ENCODE data around the gene DLG2. TPM values are rescaled to one million over a fixed set of nuclear protein-coding genes. Genes with fewer than 3 reads are reported as not detected.

Gene DLG2
- total and polyA plus RNA-seq, 3 experiments from 2014 or later, result 0.81 to 1.5 (median 1.3) TPM

GRCh38 chr11:85098996-85099395 lies 528.1 kb downstream of the DLG2 start:
- Mint-ChIP-seq H3K27me3 (no peaks in the 10 kb centered on the region), H3K9me3 (peaks cover 20 to 59% (median 32%) of the 10 kb centered on the region in 5 donors), H3K4me3 (no peak overlapping the region), H3K36me3 (peaks cover 0 to 4% (median 0%) of the 10 kb centered on the region in 3 donors), H3K27ac (no peak overlapping the region), H3K4me1 (no peaks in the 10 kb centered on the region)
- Histone ChIP-seq H3K27ac (ENCODE audit: low read depth, low read length) (no peak overlapping the region), H3K4me3 (ENCODE audit: low read length) (no peak overlapping the region), H3K9me3 (ENCODE audit: low read length) (no peaks in the 10 kb centered on the region), H3K36me3 (ENCODE audit: insufficient read depth, low read length) (no peaks in the 10 kb centered on the region), H3K27me3 (ENCODE audit: insufficient read depth, low read length, poor library complexity, severe bottlenecking) (no peaks in the 10 kb centered on the region), H3K4me1 (ENCODE audit: insufficient read depth, low read length) (no peaks in the 10 kb centered on the region)
- CTCF ChIA-PET, result no interaction called here
- DNase-seq, result no peak
- POLR2A ChIA-PET, result no interaction called here

GRCh38 chr11:85096939-85097338 lies 530.2 kb downstream of the DLG2 start:
- CTCF ChIA-PET, result no interaction called here

GRCh38 chr11:85095239-85095638 lies 531.9 kb downstream of the DLG2 start:
- Histone ChIP-seq H3K27ac (ENCODE audit: low read depth, low read length) (no peak overlapping the region), H3K27me3 (ENCODE audit: insufficient read depth, low read length, poor library complexity, severe bottlenecking) (no peaks in the 10 kb centered on the region), H3K36me3 (ENCODE audit: insufficient read depth, low read length) (no peaks in the 10 kb centered on the region), H3K4me1 (ENCODE audit: insufficient read depth, low read length) (no peaks in the 10 kb centered on the region), H3K9me3 (ENCODE audit: low read length) (peaks cover 4% of the 10 kb centered on the region), H3K4me3 (ENCODE audit: low read length) (no peak overlapping the region)
- H3K4me1 Mint-ChIP-seq, result no peaks in the 10 kb centered on the region
- no peak for DNase-seq
- H3K27me3 Mint-ChIP-seq, result no peaks in the 10 kb centered on the region
- no peak overlapping the region for H3K4me3 Mint-ChIP-seq
- peaks cover 0 to 4% (median 0%) of the 10 kb centered on the region in 3 donors for H3K36me3 Mint-ChIP-seq
- POLR2A ChIA-PET, result no interaction called here
- CTCF ChIA-PET, result no interaction called here
- no peak overlapping the region for H3K27ac Mint-ChIP-seq
- H3K9me3 Mint-ChIP-seq, result peaks cover 20 to 57% (median 30%) of the 10 kb centered on the region in 5 donors

More at GRCh38 chr11:85096939-85097338, 530.2 kb downstream of the DLG2 start:
- Mint-ChIP-seq H3K27ac (no peak overlapping the region), H3K4me3 (no peak overlapping the region), H3K9me3 (peaks cover 24 to 52% (median 26%) of the 10 kb centered on the region in 5 donors), H3K27me3 (no peaks in the 10 kb centered on the region), H3K36me3 (peaks cover 0 to 4% (median 0%) of the 10 kb centered on the region in 3 donors), H3K4me1 (no peaks in the 10 kb centered on the region)
- no peak overlapping the region for H3K4me3 ChIP-seq (ENCODE audit: low read length)
- POLR2A ChIA-PET, result no interaction called here
- no peaks in the 10 kb centered on the region for H3K4me1 ChIP-seq (ENCODE audit: insufficient read depth, low read length)
- H3K9me3 ChIP-seq (ENCODE audit: low read length), result no peaks in the 10 kb centered on the region
- no peaks in the 10 kb centered on the region for H3K36me3 ChIP-seq (ENCODE audit: insufficient read depth, low read length)
- DNase-seq, result no peak
- no peaks in the 10 kb centered on the region for H3K27me3 ChIP-seq (ENCODE audit: insufficient read depth, low read length, poor library complexity, severe bottlenecking)
- H3K27ac ChIP-seq (ENCODE audit: low read depth, low read length), result no peak overlapping the region

- H3K4me1 ChIP-seq (ENCODE audit: insufficient read depth, low read length), result no peaks in the 10 kb centered on the region
- Mint-ChIP-seq H3K27me3 (no peaks in the 10 kb centered on the region), H3K9me3 (peaks cover 21 to 60% (median 30%) of the 10 kb centered on the region in 5 donors), H3K27ac (no peak overlapping the region), H3K4me1 (no peaks in the 10 kb centered on the region), H3K4me3 (no peak overlapping the region), H3K36me3 (peaks cover 0 to 4% (median 0%) of the 10 kb centered on the region in 3 donors)
- POLR2A ChIA-PET, result no interaction called here
- no peaks in the 10 kb centered on the region for H3K36me3 ChIP-seq (ENCODE audit: insufficient read depth, low read length)
- no peak for DNase-seq
- CTCF ChIA-PET, result no interaction called here
- H3K27ac ChIP-seq (ENCODE audit: low read depth, low read length), result no peak overlapping the region
- no peaks in the 10 kb centered on the region for H3K27me3 ChIP-seq (ENCODE audit: insufficient read depth, low read length, poor library complexity, severe bottlenecking)
- H3K9me3 ChIP-seq (ENCODE audit: low read length), result peaks cover 4% of the 10 kb centered on the region
- no peak overlapping the region for H3K4me3 ChIP-seq (ENCODE audit: low read length)
Observed at GRCh38 chr11:85094795-85095194, 532.3 kb downstream of the DLG2 start.

GRCh38 chr11:85089654-85090053 lies 537.5 kb downstream of the DLG2 start:
- no peaks in the 10 kb centered on the region for H3K36me3 ChIP-seq (ENCODE audit: insufficient read depth, low read length)
- H3K4me1 Mint-ChIP-seq, result no peaks in the 10 kb centered on the region
- no peak overlapping the region for H3K27ac ChIP-seq (ENCODE audit: low read depth, low read length)
- no peak overlapping the region for H3K4me3 Mint-ChIP-seq
- H3K9me3 ChIP-seq (ENCODE audit: low read length), result peaks cover 4% of the 10 kb centered on the region
- H3K4me1 ChIP-seq (ENCODE audit: insufficient read depth, low read length), result no peaks in the 10 kb centered on the region
- H3K27ac Mint-ChIP-seq, result no peak overlapping the region
- POLR2A ChIA-PET, result no interaction called here
- no peaks in the 10 kb centered on the region for H3K27me3 Mint-ChIP-seq
- H3K27me3 ChIP-seq (ENCODE audit: insufficient read depth, low read length, poor library complexity, severe bottlenecking), result no peaks in the 10 kb centered on the region
- no peak overlapping the region for H3K4me3 ChIP-seq (ENCODE audit: low read length)
- no peak for DNase-seq
- CTCF ChIA-PET, result no interaction called here
- H3K36me3 Mint-ChIP-seq, result no peaks in the 10 kb centered on the region
- peaks cover 21 to 47% (median 35%) of the 10 kb centered on the region in 5 donors for H3K9me3 Mint-ChIP-seq

GRCh38 chr11:85088286-85088685 lies 538.9 kb downstream of the DLG2 start:
- Histone ChIP-seq H3K27ac (ENCODE audit: low read depth, low read length) (no peak overlapping the region), H3K4me3 (ENCODE audit: low read length) (no peak overlapping the region), H3K9me3 (ENCODE audit: low read length) (peaks cover 4% of the 10 kb centered on the region), H3K36me3 (ENCODE audit: insufficient read depth, low read length) (no peaks in the 10 kb centered on the region), H3K27me3 (ENCODE audit: insufficient read depth, low read length, poor library complexity, severe bottlenecking) (no peaks in the 10 kb centered on the region), H3K4me1 (ENCODE audit: insufficient read depth, low read length) (no peaks in the 10 kb centered on the region)
- no peak for DNase-seq
- H3K4me3 Mint-ChIP-seq, result no peak overlapping the region
- no peaks in the 10 kb centered on the region for H3K27me3 Mint-ChIP-seq
- no peaks in the 10 kb centered on the region for H3K4me1 Mint-ChIP-seq
- no peak overlapping the region for H3K27ac Mint-ChIP-seq
- ChIA-PET CTCF (no interaction called here), POLR2A (no interaction called here)
- H3K36me3 Mint-ChIP-seq, result no peaks in the 10 kb centered on the region
- H3K9me3 Mint-ChIP-seq, result peaks cover 26 to 48% (median 40%) of the 10 kb centered on the region in 5 donors

- Histone ChIP-seq H3K36me3 (ENCODE audit: insufficient read depth, low read length) (no peaks in the 10 kb centered on the region), H3K27ac (ENCODE audit: low read depth, low read length) (no peak overlapping the region), H3K27me3 (ENCODE audit: insufficient read depth, low read length, poor library complexity, severe bottlenecking) (no peaks in the 10 kb centered on the region), H3K4me3 (ENCODE audit: low read length) (no peak overlapping the region), H3K4me1 (ENCODE audit: insufficient read depth, low read length) (no peaks in the 10 kb centered on the region), H3K9me3 (ENCODE audit: low read length) (peaks cover 3% of the 10 kb centered on the region)
- H3K27ac Mint-ChIP-seq, result no peak overlapping the region
- ChIA-PET CTCF (no interaction called here), POLR2A (no interaction called here)
- H3K36me3 Mint-ChIP-seq, result no peaks in the 10 kb centered on the region
- no peak overlapping the region for H3K4me3 Mint-ChIP-seq
- peaks cover 25 to 49% (median 33%) of the 10 kb centered on the region in 5 donors for H3K9me3 Mint-ChIP-seq
- H3K27me3 Mint-ChIP-seq, result no peaks in the 10 kb centered on the region
- DNase-seq, result no peak
- H3K4me1 Mint-ChIP-seq, result no peaks in the 10 kb centered on the region
Observed at GRCh38 chr11:85086504-85087284, 540.5 kb downstream of the DLG2 start.

GRCh38 chr11:85076535-85077330 lies 550.4 kb downstream of the DLG2 start:
- H3K9me3 Mint-ChIP-seq, result peaks cover 13 to 33% (median 21%) of the 10 kb centered on the region in 5 donors
- CTCF ChIA-PET, result no interaction called here
- DNase-seq, result no peak

More at GRCh38 chr11:85076535-85077330, 550.4 kb downstream of the DLG2 start:
- Mint-ChIP-seq H3K4me3 (no peak overlapping the region), H3K27ac (no peak overlapping the region), H3K4me1 (no peaks in the 10 kb centered on the region), H3K27me3 (no peaks in the 10 kb centered on the region), H3K36me3 (no peaks in the 10 kb centered on the region)
- no peak overlapping the region for H3K4me3 ChIP-seq (ENCODE audit: low read length)
- no peaks in the 10 kb centered on the region for H3K9me3 ChIP-seq (ENCODE audit: low read length)
- H3K4me1 ChIP-seq (ENCODE audit: insufficient read depth, low read length), result no peaks in the 10 kb centered on the region
- no peaks in the 10 kb centered on the region for H3K27me3 ChIP-seq (ENCODE audit: insufficient read depth, low read length, poor library complexity, severe bottlenecking)
- POLR2A ChIA-PET, result no interaction called here
- H3K36me3 ChIP-seq (ENCODE audit: insufficient read depth, low read length), result no peaks in the 10 kb centered on the region
- no peak overlapping the region for H3K27ac ChIP-seq (ENCODE audit: low read depth, low read length)
